ENCODE results near the gene CAMKMT.
A peak's percentile ranks its signal among the peaks of the same experiment; 100 is the strongest.

The CAMKMT gene

GRCh38 chr2:44663471-44664073 is 301.8 kb downstream of the CAMKMT start:
- no peak for FAIRE-seq

GRCh38 chr2:44668336-44668735 is 306.6 kb downstream of the CAMKMT start:
- no peak for FAIRE-seq

- FAIRE-seq, result no peak
These were observed 309.5 kb downstream of the CAMKMT start for GRCh38 chr2:44671276-44671675.

GRCh38 chr2:44671916-44672315 is 310.2 kb downstream of the CAMKMT start:
- no peak for FAIRE-seq

- FAIRE-seq, result no peak
These were observed 310.7 kb downstream of the CAMKMT start for GRCh38 chr2:44672431-44672830.

GRCh38 chr2:44674473-44675284 is 312.9 kb downstream of the CAMKMT start:
- FAIRE-seq, result no peak

GRCh38 chr2:44676379-44676778 is 314.6 kb downstream of the CAMKMT start:
- no peak for FAIRE-seq

GRCh38 chr2:44679584-44679983 is 317.8 kb downstream of the CAMKMT start:
- FAIRE-seq, result peak; percentile 9

- peak; percentile 9 for FAIRE-seq
These were observed 318.2 kb downstream of the CAMKMT start for GRCh38 chr2:44679990-44680389.

- no peak for FAIRE-seq
These were observed 318.8 kb downstream of the CAMKMT start for GRCh38 chr2:44680424-44680971.

GRCh38 chr2:44680983-44681531 is 319.3 kb downstream of the CAMKMT start:
- peak; percentile 93 for FAIRE-seq

GRCh38 chr2:44682459-44682858 is 320.7 kb downstream of the CAMKMT start:
- FAIRE-seq, result no peak

GRCh38 chr2:44684559-44684958 is 322.8 kb downstream of the CAMKMT start:
- no peak for FAIRE-seq

GRCh38 chr2:44686561-44686960 is 324.8 kb downstream of the CAMKMT start:
- no peak for FAIRE-seq

GRCh38 chr2:44687686-44688455 is 326.1 kb downstream of the CAMKMT start:
- FAIRE-seq, result no peak

- FAIRE-seq, result no peak
These were observed 326.8 kb downstream of the CAMKMT start for GRCh38 chr2:44688456-44689124.

- no peak for FAIRE-seq
These were observed 327.8 kb downstream of the CAMKMT start for GRCh38 chr2:44689516-44689915.

- FAIRE-seq, result no peak
These were observed 329.5 kb downstream of the CAMKMT start for GRCh38 chr2:44691174-44691785.

- no peak for FAIRE-seq
These were observed 331.1 kb downstream of the CAMKMT start for GRCh38 chr2:44692821-44693220.

GRCh38 chr2:44700824-44701223 is 339.1 kb downstream of the CAMKMT start:
- FAIRE-seq, result no peak

GRCh38 chr2:44705356-44705755 is 343.6 kb downstream of the CAMKMT start:
- no peak for FAIRE-seq

GRCh38 chr2:44705876-44706480 is 344.2 kb downstream of the CAMKMT start:
- FAIRE-seq, result no peak

Measured in islet of Langerhans (tissue), 1 donor.